Activated gamma-delta T cell (primary cell): ENCODE results near the gene DHRS2.

ENCODE experiments used
- DNase-seq: peaks from one replicate; lab custom pipeline; 2025; lab: John Stamatoyannopoulos, UW

Gene DHRS2

DNA sequence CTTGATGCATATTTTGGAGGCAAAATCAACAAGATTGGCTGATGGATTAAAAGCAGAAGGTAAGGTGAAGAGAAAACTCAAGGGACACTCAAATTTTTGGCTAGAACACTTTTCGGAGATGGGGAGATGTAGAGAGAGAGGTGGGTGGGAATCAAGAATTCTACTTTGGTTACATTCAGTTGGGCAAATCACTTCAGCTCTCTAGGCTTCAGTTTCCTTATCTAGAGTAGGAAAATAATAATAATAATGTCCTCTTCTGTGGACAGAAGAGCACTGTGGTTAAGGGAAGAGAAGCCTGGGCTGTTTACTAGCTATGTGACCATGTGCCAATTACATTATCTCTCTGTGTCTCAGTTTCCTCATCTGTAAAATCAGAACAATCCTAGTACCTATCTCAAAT lies 23.4 kb upstream of the DHRS2 start:
- no peak for DNase-seq

- DNase-seq, result no peak
These were observed 22.7 kb upstream of the DHRS2 start for GRCh38 chr14:23613242-23614070.

DNA sequence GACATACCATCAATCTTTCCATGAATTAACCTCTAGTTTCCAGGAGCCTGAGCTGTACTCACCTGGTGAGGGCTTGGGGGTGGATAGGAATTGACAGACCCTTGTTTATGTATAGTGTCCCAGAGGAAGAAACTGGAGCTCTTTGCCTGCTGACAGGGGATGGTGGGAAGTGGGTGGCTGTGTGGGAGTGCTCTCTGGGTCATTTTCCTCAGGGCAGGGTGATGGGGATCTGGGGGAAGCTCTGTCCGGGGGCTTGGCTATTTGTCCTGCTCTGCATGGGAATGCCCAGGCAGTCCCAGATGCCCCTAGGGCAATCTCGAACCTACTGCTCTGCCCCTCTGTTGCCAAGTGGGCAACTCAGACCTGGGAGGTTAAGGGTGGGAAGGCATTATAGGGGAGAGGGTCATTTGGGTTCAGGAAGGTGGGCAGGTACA lies 21.8 kb upstream of the DHRS2 start:
- DNase-seq, result no peak

- no peak for DNase-seq
These were observed 20.3 kb upstream of the DHRS2 start for GRCh38 chr14:23615856-23616255.

GRCh38 chr14:23617539-23617938 lies 18.6 kb upstream of the DHRS2 start:
- no peak for DNase-seq

DNA sequence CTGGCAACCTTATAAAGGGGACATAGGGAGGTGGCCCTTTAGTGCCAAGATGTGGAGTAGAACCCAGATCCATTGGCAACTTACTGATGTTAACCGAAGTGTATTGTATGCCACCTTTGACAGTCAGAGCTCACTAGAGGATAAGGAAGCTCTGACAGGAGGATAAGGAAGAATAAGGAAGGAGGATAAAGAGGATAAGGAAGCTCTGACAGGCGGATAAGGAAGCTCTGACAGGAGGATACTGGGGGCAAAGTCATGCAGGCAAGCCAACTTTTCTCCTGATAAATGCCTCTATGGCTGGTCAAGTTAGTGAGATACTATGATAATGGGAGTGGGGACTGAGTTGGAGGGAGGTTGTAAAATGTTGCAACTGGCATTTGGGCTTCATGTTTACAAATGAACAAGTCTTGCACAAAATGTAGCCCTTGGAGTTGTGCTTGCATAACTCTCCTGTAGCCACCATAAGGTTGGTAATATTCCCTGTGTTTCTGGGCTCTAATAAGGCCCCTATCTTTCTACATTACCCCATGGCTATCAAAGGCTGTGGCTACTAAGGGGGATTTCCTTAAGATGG lies 17.7 kb upstream of the DHRS2 start:
- no peak for DNase-seq

- no peak for DNase-seq
These were observed 15.9 kb upstream of the DHRS2 start for GRCh38 chr14:23620177-23620702.

DNA sequence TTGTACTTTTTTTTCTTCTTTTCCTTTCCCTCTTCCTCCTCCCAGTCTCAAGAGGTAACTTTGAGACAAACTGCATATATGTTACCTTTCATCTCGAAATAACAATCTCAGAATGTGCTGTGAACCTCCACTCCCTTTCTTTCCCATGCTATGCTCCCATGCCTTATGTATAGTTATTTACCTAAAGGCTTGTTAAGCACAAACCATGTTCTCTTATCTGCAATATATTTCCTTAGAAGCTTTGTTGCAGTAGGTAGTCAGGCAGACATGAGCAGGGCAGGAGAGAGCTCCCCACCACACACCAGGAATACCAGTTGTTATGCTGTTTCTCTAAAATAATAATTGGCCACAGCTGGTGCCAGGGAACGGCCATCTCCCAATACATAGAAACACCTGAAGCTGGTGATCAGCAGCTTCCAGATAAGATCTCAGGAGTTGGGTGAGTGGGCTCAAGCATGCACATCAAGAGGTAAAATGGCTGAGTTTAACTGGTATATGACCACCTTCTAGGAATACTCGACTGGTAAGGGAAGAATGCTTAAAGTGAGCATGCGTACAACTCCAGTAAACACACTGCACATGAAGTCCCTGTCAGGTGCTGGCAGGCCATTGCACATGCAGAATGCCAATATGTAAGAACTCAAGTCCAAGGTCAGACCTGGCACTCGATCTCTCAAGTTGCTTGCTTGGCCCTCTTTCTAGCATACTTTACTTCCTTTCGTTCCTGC lies 14.8 kb upstream of the DHRS2 start:
- DNase-seq, result no peak

GRCh38 chr14:23621932-23622730 lies 14.0 kb upstream of the DHRS2 start:
- DNase-seq, result no peak

- no peak for DNase-seq
These were observed 13.2 kb upstream of the DHRS2 start for GRCh38 chr14:23622990-23623389.

GRCh38 chr14:23623962-23624361 lies 12.2 kb upstream of the DHRS2 start:
- DNase-seq, result no peak

DNA sequence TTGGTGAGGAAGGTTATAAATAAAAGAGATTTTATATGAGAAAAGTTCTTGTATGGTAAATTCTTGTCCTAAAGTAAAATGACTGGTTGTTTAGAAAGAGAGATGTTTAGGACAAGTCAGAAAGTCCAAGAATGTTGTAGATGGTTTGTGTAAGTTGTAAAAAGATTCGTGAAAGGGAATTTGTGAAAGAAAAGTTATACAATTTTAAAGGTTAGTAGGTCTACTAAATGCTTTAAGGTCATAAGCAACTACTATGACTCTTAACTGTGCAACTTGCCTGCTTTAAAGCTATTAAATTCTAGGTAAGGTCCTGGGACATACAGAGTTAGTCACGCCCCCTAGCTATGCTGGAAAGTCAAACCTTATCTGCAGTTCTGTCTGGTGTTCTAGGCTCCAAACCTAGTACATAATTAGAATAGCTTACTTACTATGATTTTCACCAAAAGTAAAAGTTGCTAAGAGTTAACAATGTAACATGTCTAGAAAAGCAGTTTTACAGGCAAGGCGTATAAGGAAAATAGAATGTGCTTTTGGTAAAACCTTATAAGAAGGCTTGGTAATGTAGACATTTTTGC lies 11.2 kb upstream of the DHRS2 start:
- DNase-seq, result no peak

- no peak for DNase-seq
These were observed 9.2 kb upstream of the DHRS2 start for GRCh38 chr14:23626946-23627345.

- DNase-seq, result no peak
These were observed 8.2 kb upstream of the DHRS2 start for GRCh38 chr14:23627961-23628360.

- DNase-seq, result no peak
These were observed 7.0 kb upstream of the DHRS2 start for GRCh38 chr14:23629204-23629603.

DNA sequence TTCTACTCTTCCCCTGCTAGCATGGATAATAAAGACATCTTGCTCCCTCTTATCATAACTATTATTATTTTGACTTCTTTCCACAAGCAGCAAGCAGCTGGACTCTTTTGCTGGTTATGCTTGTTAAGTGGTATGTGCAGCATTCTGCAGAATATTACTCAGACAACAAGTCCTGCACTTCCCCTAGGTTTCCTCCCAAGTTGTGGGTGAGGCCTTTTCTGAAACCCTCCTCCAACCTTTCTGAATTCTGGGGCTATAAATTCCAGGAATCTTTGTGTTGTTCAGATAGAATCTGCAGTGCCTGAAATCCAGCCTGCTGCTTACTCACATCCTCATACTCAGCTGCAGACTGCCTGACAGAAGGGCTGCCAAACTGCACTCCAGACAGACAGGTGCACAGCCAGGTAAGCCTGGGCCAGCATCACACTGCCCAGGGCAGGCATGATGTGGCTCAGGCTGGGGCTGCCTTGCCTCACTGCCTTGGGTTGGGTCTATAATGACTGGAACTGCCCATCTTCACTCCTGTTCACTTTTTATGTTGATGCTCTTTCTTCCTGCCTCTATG lies 6.2 kb upstream of the DHRS2 start:
- DNase-seq, result no peak

- no peak for DNase-seq
These were observed 5.5 kb upstream of the DHRS2 start for GRCh38 chr14:23630687-23631086.

- DNase-seq, result no peak
These were observed 4.9 kb upstream of the DHRS2 start for GRCh38 chr14:23631234-23631633.

GRCh38 chr14:23631702-23632460 lies 4.3 kb upstream of the DHRS2 start:
- DNase-seq, result no peak

GRCh38 chr14:23632461-23633159 lies 3.6 kb upstream of the DHRS2 start:
- DNase-seq, result no peak
